Neuronal stem cell (in vitro differentiated cells): Measurements from ENCODE around the gene TYMP.
"Not testable (repeated sequence)": the region's sequence is repeated elsewhere in the genome, so short reads cannot be mapped to it uniquely, and the experiment has no call there.

ENCODE experiments used
- DNase-seq: peaks from one replicate; pipeline ENCODE4 v3.0.0-alpha.2; 2013; ENCODE audit warnings: low spot score
- H2AFZ ChIP-seq: one replicate; pipeline ENCODE4 v1.6.1; 2013; ENCODE audit warnings: mild to moderate bottlenecking, low read length, inconsistent platforms
- H2AK5ac ChIP-seq: 2 replicates; pipeline ENCODE4 v1.6.1; 2013; ENCODE audit warnings: low read depth, mild to moderate bottlenecking, inconsistent platforms, low read length, moderate library complexity, mixed read lengths
- H2BK120ac ChIP-seq: 2 replicates; pipeline ENCODE4 v1.6.1; 2013; ENCODE audit warnings: low read depth, mild to moderate bottlenecking, inconsistent platforms, low read length, moderate library complexity, mixed read lengths
- H2BK12ac ChIP-seq: one replicate; pipeline ENCODE4 v1.6.1; 2013; ENCODE audit warnings: low read length, inconsistent platforms
- H2BK15ac ChIP-seq: 2 replicates; pipeline ENCODE4 v1.6.1; 2013; ENCODE audit warnings: mild to moderate bottlenecking, low read length, inconsistent platforms, mixed read lengths
- H2BK5ac ChIP-seq: one replicate; pipeline ENCODE4 v1.6.1; 2013; ENCODE audit warnings: inconsistent platforms, mild to moderate bottlenecking, low read length, moderate library complexity
- H3K14ac ChIP-seq: one replicate; pipeline ENCODE4 v1.6.1; 2013; ENCODE audit warnings: low read length, inconsistent platforms
- H3K18ac ChIP-seq: 2 replicates; pipeline ENCODE4 v1.6.1; 2013; ENCODE audit warnings: low read length, inconsistent platforms
- H3K23ac ChIP-seq: 2 replicates; pipeline ENCODE4 v1.6.1; 2013; ENCODE audit warnings: low read depth, mild to moderate bottlenecking, mixed read lengths, low read length, inconsistent platforms; ENCODE audit not compliant: poor library complexity
- H3K27ac ChIP-seq: replicated peaks from 3 replicates; pipeline ENCODE4 v1.5.1; 2013; ENCODE audit warnings: low read length, inconsistent platforms
- H3K27me3 ChIP-seq, 3 experiments: 2 replicates each; pipeline ENCODE4 v1.6.1; 2013; ENCODE audit warnings: low read length in 3 of 3, mild to moderate bottlenecking in 2 of 3, inconsistent platforms in 1 of 3, low read depth in 1 of 3, mixed read lengths in 1 of 3, moderate library complexity in 1 of 3; ENCODE audit not compliant: control insufficient read depth in 3 of 3, insufficient read depth in 3 of 3
- H3K36me3 ChIP-seq, 2 donors: replicated peaks in 1 of 2; 2 replicates each; pipeline ENCODE4 v1.6.1; 2013; ENCODE audit warnings: low read length in 2 of 2; ENCODE audit not compliant: control insufficient read depth in 2 of 2, insufficient read depth in 2 of 2
- H3K4ac ChIP-seq: 2 replicates; pipeline ENCODE4 v1.6.1; 2013; ENCODE audit warnings: inconsistent platforms, mild to moderate bottlenecking, low read length, moderate library complexity
- H3K4me1 ChIP-seq, 2 donors: 1 replicate in 1 of 2; 2 replicates in 1 of 2; pipeline ENCODE4 v1.6.1; 2013; ENCODE audit warnings: low read length in 2 of 2, low read depth in 1 of 2; ENCODE audit not compliant: control insufficient read depth in 2 of 2, insufficient read depth in 1 of 2
- H3K4me2 ChIP-seq: one replicate; pipeline ENCODE4 v1.6.1; 2013; ENCODE audit warnings: mild to moderate bottlenecking, low read length, inconsistent platforms; ENCODE audit not compliant: insufficient read depth, poor library complexity, severe bottlenecking
- H3K4me3 ChIP-seq, 2 donors: 2 replicates each; pipeline ENCODE4 v1.5.1; 2013; ENCODE audit warnings: low read length in 2 of 2, mild to moderate bottlenecking in 2 of 2, inconsistent platforms in 1 of 2, moderate library complexity in 1 of 2
- H3K79me1 ChIP-seq: one replicate; pipeline ENCODE4 v1.6.1; 2013; ENCODE audit warnings: low read depth, mild to moderate bottlenecking, inconsistent platforms, low read length, moderate library complexity
- H3K9ac ChIP-seq: one replicate; pipeline ENCODE4 v1.6.1; 2013; ENCODE audit warnings: mild to moderate bottlenecking, low read depth, low read length, inconsistent platforms; ENCODE audit not compliant: poor library complexity
- H3K9me3 ChIP-seq, 2 donors: replicated peaks in 1 of 2; 2 replicates each; pipeline versions ENCODE3 to v1.6.1; 2013; ENCODE audit warnings: low read length in 2 of 2, mild to moderate bottlenecking in 2 of 2, inconsistent platforms in 1 of 2, low read depth in 1 of 2, mixed read lengths in 1 of 2, moderate library complexity in 1 of 2; ENCODE audit not compliant: control insufficient read depth in 2 of 2, insufficient read depth in 1 of 2
- H4K8ac ChIP-seq: one replicate; pipeline ENCODE4 v1.6.1; 2013; ENCODE audit warnings: low read depth, mild to moderate bottlenecking, inconsistent platforms, low read length, moderate library complexity
- H4K91ac ChIP-seq: one replicate; pipeline ENCODE4 v1.6.1; 2013; ENCODE audit warnings: low read length, low read depth, mild to moderate bottlenecking, inconsistent platforms; ENCODE audit not compliant: poor library complexity
- WGBS, 2 donors: extraction: QIAGEN DNeasy Blood & Tissue Kit; methylation state at CpG; one replicate each; pipeline ENCODE4 v1.1.7; 2013; ENCODE audit warnings: missing lambda C conversion rate in 2 of 2, mixed read lengths in 1 of 2; ENCODE audit not compliant: insufficient read length in 2 of 2, insufficient replicate concordance in 1 of 2; ENCODE audit errors: extremely low coverage in 2 of 2; 5-methylcytosine and 5-hydroxymethylcytosine counted together

The TYMP gene

GRCh38 chr22:50521710-50522109 lies 8.1 kb downstream of the TYMP start:
- H2BK120ac ChIP-seq = no peak overlapping the region
- no peak overlapping the region for H3K4me2 ChIP-seq
- H3K79me1 ChIP-seq = peaks cover 17% of the 10 kb centered on the region
- no peak overlapping the region for H2BK15ac ChIP-seq
- H3K23ac ChIP-seq = no peak overlapping the region
- no peaks in the 10 kb centered on the region for H3K9me3 ChIP-seq
- H3K4ac ChIP-seq = no peak overlapping the region
- H3K27me3 ChIP-seq = no peaks in the 10 kb centered on the region
- no peak overlapping the region for H3K27ac ChIP-seq
- H2AFZ ChIP-seq = no peak overlapping the region
- DNase-seq = no peak
- H3K9ac ChIP-seq = no peak overlapping the region
- H3K4me3 ChIP-seq = no peak overlapping the region
- peaks cover 61 to 75% of the 10 kb centered on the region in 2 donors for H3K36me3 ChIP-seq
- H3K18ac ChIP-seq = no peak overlapping the region
- H2BK12ac ChIP-seq = no peak overlapping the region
- no peak overlapping the region for H2BK5ac ChIP-seq
- no peak overlapping the region for H3K14ac ChIP-seq
- no CpG with 5 or more reads among the region's 10 CpGs for whole genome bisulfite sequencing, 2 donors
- H3K4me1 ChIP-seq = peaks cover 7 to 10% of the 10 kb centered on the region in 2 donors
- H4K8ac ChIP-seq = no peak overlapping the region
- no peak overlapping the region for H4K91ac ChIP-seq
- no peak overlapping the region for H2AK5ac ChIP-seq

GRCh38 chr22:50520826-50521453 lies 8.9 kb downstream of the TYMP start:
- H3K27ac ChIP-seq = no peak overlapping the region
- H3K4me1 ChIP-seq = peaks cover 5 to 9% of the 10 kb centered on the region in 2 donors
- H2BK5ac ChIP-seq = no peak overlapping the region
- no peak overlapping the region for H3K4me2 ChIP-seq
- peak overlapping the region in 1 of 2 donors; percentile 34 for H3K4me3 ChIP-seq
- H3K9me3 ChIP-seq = no peaks in the 10 kb centered on the region
- H3K36me3 ChIP-seq = peaks cover 64 to 82% of the 10 kb centered on the region in 2 donors
- H3K18ac ChIP-seq = no peak overlapping the region
- H4K91ac ChIP-seq = no peak overlapping the region
- no peak overlapping the region for H3K9ac ChIP-seq
- H3K27me3 ChIP-seq = no peaks in the 10 kb centered on the region
- peaks cover 22% of the 10 kb centered on the region for H3K79me1 ChIP-seq
- DNase-seq = no peak
- no peak overlapping the region for H2BK120ac ChIP-seq
- no peak overlapping the region for H3K4ac ChIP-seq
- no peak overlapping the region for H2AFZ ChIP-seq
- no peak overlapping the region for H3K23ac ChIP-seq
- no CpG with 5 or more reads among the region's 13 CpGs for WGBS, 2 donors
- H2BK12ac ChIP-seq = no peak overlapping the region
- no peak overlapping the region for H2BK15ac ChIP-seq
- H3K14ac ChIP-seq = peak overlapping the region; percentile 56
- H2AK5ac ChIP-seq = no peak overlapping the region
- H4K8ac ChIP-seq = peak overlapping the region; percentile 3

GRCh38 chr22:50520184-50520583 lies 9.6 kb downstream of the TYMP start:
- not testable (repeated sequence) for H3K9ac ChIP-seq, H4K91ac ChIP-seq, H3K27me3 ChIP-seq, H2BK120ac ChIP-seq, H3K14ac ChIP-seq, H3K4me3 ChIP-seq, H3K9me3 ChIP-seq, H2AK5ac ChIP-seq, H3K4ac ChIP-seq, H4K8ac ChIP-seq, H2BK15ac ChIP-seq, H2AFZ ChIP-seq, H3K18ac ChIP-seq, H3K27ac ChIP-seq, DNase-seq, H3K4me2 ChIP-seq, H3K23ac ChIP-seq, H2BK12ac ChIP-seq, H3K4me1 ChIP-seq, H2BK5ac ChIP-seq
- no CpG with 5 or more reads among the region's 8 CpGs for WGBS, 2 donors
- Histone ChIP-seq H3K36me3 (peaks cover 64 to 86% of the 10 kb centered on the region in 2 donors), H3K79me1 (peaks cover 22% of the 10 kb centered on the region)

- peaks cover 0 to under 1% of the 10 kb centered on the region in 2 donors for H3K4me1 ChIP-seq
- no peak overlapping the region for H4K91ac ChIP-seq
- H2AK5ac ChIP-seq = no peak overlapping the region
- no peaks in the 10 kb centered on the region for H3K27me3 ChIP-seq
- no peak overlapping the region for H3K4ac ChIP-seq
- H2BK120ac ChIP-seq = no peak overlapping the region
- H2BK12ac ChIP-seq = no peak overlapping the region
- no peaks in the 10 kb centered on the region for H3K9me3 ChIP-seq
- no peak overlapping the region for H3K23ac ChIP-seq
- H2BK15ac ChIP-seq = no peak overlapping the region
- no peak overlapping the region for H3K14ac ChIP-seq
- H2BK5ac ChIP-seq = no peak overlapping the region
- H3K9ac ChIP-seq = no peak overlapping the region
- H3K4me2 ChIP-seq = no peak overlapping the region
- H2AFZ ChIP-seq = no peak overlapping the region
- no peak overlapping the region for H3K18ac ChIP-seq
- no peak for DNase-seq
- peaks cover 24% of the 10 kb centered on the region for H3K79me1 ChIP-seq
- no peak overlapping the region for H4K8ac ChIP-seq
- no peak overlapping the region for H3K27ac ChIP-seq
- peaks cover 67 to 86% of the 10 kb centered on the region in 2 donors for H3K36me3 ChIP-seq
- no peak overlapping the region for H3K4me3 ChIP-seq
- no CpG with 5 or more reads among the region's 8 CpGs for WGBS, 2 donors
Measured at GRCh38 chr22:50519151-50519550, 10.7 kb downstream of the TYMP start.
